ENCODE measurements around the gene CACNG4.
"Not testable (repeated sequence)": the region's sequence is repeated elsewhere in the genome, so short reads cannot be mapped to it uniquely, and the experiment has no call there.

GRCh38 chr17:66972442-66972830 lies 7.9 kb downstream of the CACNG4 start:
- TF ChIP-seq CTCF (IDR thresholded peaks at IDR 0.05); POLR2A (IDR thresholded peaks at IDR 0.05); POLR2AphosphoS5 (IDR thresholded peaks at IDR 0.05; ENCODE audit: insufficient read depth in 1 of 2, low read depth in 1 of 2): not testable (repeated sequence)

Measured in vagina (tissue), 2 donors.